H1 (cell line): ENCODE results near the gene LDB1. TPM values are rescaled to one million over a fixed set of nuclear protein-coding genes. Genes with fewer than 3 reads are reported as not detected.

Experiments
- CTCF ChIA-PET: fragments of 300-600 bp; sonication (Branson Sonifier 250); formaldehyde crosslinking; loops from one replicate; lab custom pipeline; 2021; ENCODE audit not compliant: partially characterized antibody; lab: Charles Lee
- POLR2A ChIA-PET: fragments of 300-600 bp; sonication (Branson Sonifier 250); formaldehyde crosslinking; loops from one replicate; lab custom pipeline; 2021; ENCODE audit warnings: inconsistent platforms; ENCODE audit not compliant: partially characterized antibody; lab: Charles Lee
- DNase-seq, 2 experiments: peaks; one replicate each; pipeline versions ENCODE4 v3.0.0 to v3.0.0-alpha.2; 2010 to 2022; ENCODE audit warnings: low spot score in 2 of 2, low read depth in 1 of 2, mixed read lengths in 1 of 2
- FAIRE-seq: peaks from 2 replicates; lab custom pipeline; 2011; peaks lifted over from hg19 to GRCh38; lab: Jason Lieb, UNC
- H2AFZ ChIP-seq: 2 replicates; pipeline ENCODE4 v1.8.1; 2012; ENCODE audit warnings: low read length, inconsistent platforms
- H2AK5ac ChIP-seq: 2 replicates; pipeline ENCODE4 v1.6.1; 2013; ENCODE audit warnings: low read depth, low read length
- H2BK120ac ChIP-seq: replicated peaks from 2 replicates; pipeline ENCODE3; 2013; ENCODE audit warnings: low read depth, low read length, inconsistent platforms
- H2BK12ac ChIP-seq: 2 replicates; pipeline ENCODE4 v1.6.1; 2013; ENCODE audit warnings: low read depth, low read length
- H2BK15ac ChIP-seq: 2 replicates; pipeline ENCODE4 v1.6.1; 2013; ENCODE audit warnings: low read length
- H2BK20ac ChIP-seq: 2 replicates; pipeline ENCODE4 v1.6.1; 2013; ENCODE audit warnings: low read length
- H2BK5ac ChIP-seq: 2 replicates; pipeline ENCODE4 v1.6.1; 2013; ENCODE audit warnings: low read depth, low read length
- H3K14ac ChIP-seq: 2 replicates; pipeline ENCODE4 v1.6.1; 2013; ENCODE audit warnings: inconsistent platforms; ENCODE audit not compliant: insufficient read length
- H3K18ac ChIP-seq: 2 replicates; pipeline ENCODE4 v1.6.1; 2013; ENCODE audit warnings: low read length; ENCODE audit errors: extremely low read depth
- H3K23ac ChIP-seq: 2 replicates; pipeline ENCODE4 v1.6.1; 2013; ENCODE audit warnings: inconsistent platforms; ENCODE audit not compliant: insufficient read length
- H3K23me2 ChIP-seq: 2 replicates; pipeline ENCODE4 v1.6.1; 2013; ENCODE audit warnings: low read depth, low read length
- H3K27ac ChIP-seq: 2 replicates; pipeline ENCODE4 v1.6.1; 2011; ENCODE audit warnings: low read depth, low read length, inconsistent platforms
- H3K27me3 ChIP-seq, 4 experiments: replicated peaks in 1 of 4; 1 replicate in 1 of 4; 2 replicates in 3 of 4; pipeline versions ENCODE4 v1.6.1 to v1.8.1; 2011 to 2013; ENCODE audit warnings: low read length in 3 of 4, mild to moderate bottlenecking in 3 of 4, inconsistent platforms in 2 of 4, mixed read lengths in 2 of 4, moderate library complexity in 1 of 4; ENCODE audit not compliant: control insufficient read depth in 3 of 4, insufficient read depth in 3 of 4; ENCODE audit errors: extremely low read depth in 1 of 4
- H3K36me3 ChIP-seq, 4 experiments: 2 replicates each; pipeline versions ENCODE4 v1.6.1 to v1.8.1; 2011 to 2013; ENCODE audit warnings: mild to moderate bottlenecking in 4 of 4, low read length in 3 of 4, moderate library complexity in 2 of 4, control low read depth in 1 of 4, inconsistent platforms in 1 of 4; ENCODE audit not compliant: insufficient read depth in 4 of 4, control insufficient read depth in 2 of 4
- H3K4ac ChIP-seq: replicated peaks from 2 replicates; pipeline ENCODE3; 2013; ENCODE audit warnings: low read length, low read depth, mixed read lengths, inconsistent platforms; ENCODE audit not compliant: insufficient read length
- H3K4me1 ChIP-seq, 4 experiments: replicated peaks in 1 of 4; 1 replicate in 1 of 4; 2 replicates in 3 of 4; pipeline versions ENCODE4 v1.6.1 to v1.8.1; 2011 to 2013; ENCODE audit warnings: low read length in 3 of 4, inconsistent platforms in 2 of 4, mixed read lengths in 1 of 4; ENCODE audit not compliant: insufficient read depth in 4 of 4, control insufficient read depth in 3 of 4
- H3K4me2 ChIP-seq, 2 experiments: 2 replicates each; pipeline versions ENCODE4 v1.6.1 to v1.8.1; 2011 to 2013; ENCODE audit warnings: low read depth in 2 of 2, low read length in 2 of 2, control low read depth in 1 of 2, inconsistent platforms in 1 of 2, mild to moderate bottlenecking in 1 of 2; ENCODE audit not compliant: insufficient read depth in 1 of 2
- H3K4me3 ChIP-seq, 4 experiments: fragments of 200-600, 300-600 bp in 1 of 4; sonication (generic), shearing (Covaris generic), sonication (Bioruptor Twin) in 1 of 4; 2 replicates each; pipeline versions ENCODE4 v1.5.1 to v1.8.1; 2011 to 2016; ENCODE audit warnings: low read length in 4 of 4, low read depth in 3 of 4, control low read depth in 2 of 4, inconsistent platforms in 2 of 4, mild to moderate bottlenecking in 2 of 4, mixed read lengths in 1 of 4, moderate library complexity in 1 of 4; ENCODE audit not compliant: insufficient read depth in 2 of 4; ENCODE audit errors: extremely low read depth in 1 of 4
- H3K56ac ChIP-seq: replicated peaks from 2 replicates; pipeline ENCODE3; 2013; ENCODE audit warnings: low read depth, mild to moderate bottlenecking, mixed read lengths, low read length, inconsistent platforms; ENCODE audit not compliant: insufficient read length
- H3K79me1 ChIP-seq: 2 replicates; pipeline ENCODE4 v1.6.1; 2013; ENCODE audit warnings: low read depth, low read length, control low read depth
- H3K79me2 ChIP-seq, 2 experiments: 2 replicates each; pipeline versions ENCODE4 v1.6.1 to v1.8.1; 2012 to 2013; ENCODE audit warnings: low read length in 2 of 2, mild to moderate bottlenecking in 2 of 2, inconsistent platforms in 1 of 2; ENCODE audit not compliant: insufficient read depth in 2 of 2, control insufficient read depth in 1 of 2
- H3K9ac ChIP-seq, 4 experiments: replicated peaks in 1 of 4; 1 replicate in 1 of 4; 2 replicates in 3 of 4; pipeline versions ENCODE4 v1.6.1 to v1.8.1; 2011 to 2013; ENCODE audit warnings: low read depth in 3 of 4, low read length in 3 of 4, control low read depth in 2 of 4, mild to moderate bottlenecking in 2 of 4, moderate library complexity in 2 of 4, inconsistent platforms in 1 of 4; ENCODE audit errors: extremely low read depth in 1 of 4
- H3K9me3 ChIP-seq, 2 experiments: 2 replicates each; pipeline versions ENCODE4 v1.6.1 to v1.8.1; 2012 to 2013; ENCODE audit warnings: mild to moderate bottlenecking in 2 of 2, moderate library complexity in 2 of 2, control low read depth in 1 of 2, inconsistent platforms in 1 of 2, low read depth in 1 of 2, low read length in 1 of 2, mixed read lengths in 1 of 2; ENCODE audit not compliant: insufficient read depth in 2 of 2
- H4K20me1 ChIP-seq, 2 experiments: replicated peaks in 1 of 2; 2 replicates each; pipeline versions ENCODE3 to v1.8.1; 2011 to 2013; ENCODE audit warnings: inconsistent platforms in 2 of 2, low read length in 2 of 2, mild to moderate bottlenecking in 1 of 2; ENCODE audit not compliant: insufficient read depth in 2 of 2, control insufficient read depth in 1 of 2
- H4K5ac ChIP-seq: 2 replicates; pipeline ENCODE4 v1.6.1; 2013; ENCODE audit warnings: low read length, low read depth, mixed read lengths, inconsistent platforms; ENCODE audit not compliant: insufficient read length
- H4K8ac ChIP-seq: 2 replicates; pipeline ENCODE4 v1.8.0; 2013; ENCODE audit warnings: mild to moderate bottlenecking, moderate library complexity, low read length, inconsistent platforms; ENCODE audit not compliant: insufficient read depth; ENCODE audit errors: extremely low read depth
- H4K91ac ChIP-seq: replicated peaks from 2 replicates; pipeline ENCODE3; 2013; ENCODE audit warnings: low read length, mixed read lengths, inconsistent platforms; ENCODE audit not compliant: insufficient read length
- BACH1 ChIP-seq: IDR thresholded peaks from 2 replicates; pipeline ENCODE4 v1.6.1; 2012; ENCODE audit warnings: low read length, improper control_type of control experiment
- CHD1 ChIP-seq: IDR thresholded peaks from 2 replicates; pipeline ENCODE4 v1.6.1; 2012; ENCODE audit warnings: low read depth, low read length, improper control_type of control experiment
- CREB1 ChIP-seq: IDR thresholded peaks from 2 replicates; pipeline ENCODE4 v1.6.1; 2012; ENCODE audit warnings: inconsistent platforms
- EGR1 ChIP-seq: IDR thresholded peaks from 2 replicates; pipeline ENCODE4 v1.6.1; 2011; ENCODE audit warnings: low read depth, low read length, borderline replicate concordance
- HDAC2 ChIP-seq, 2 experiments: fragments of 300-600 bp in 1 of 2; sonication (generic) in 1 of 2; IDR thresholded peaks; 2 replicates each; pipeline ENCODE4 v1.6.1; 2011 to 2012; ENCODE audit warnings: low read depth in 2 of 2, low read length in 2 of 2, mild to moderate bottlenecking in 2 of 2, moderate library complexity in 2 of 2, borderline replicate concordance in 1 of 2, inconsistent platforms in 1 of 2
- KDM1A ChIP-seq: fragments of 200-600, 300-600 bp; sonication (generic); IDR thresholded peaks from 2 replicates; pipeline ENCODE4 v1.7.1; 2016; ENCODE audit warnings: mild to moderate bottlenecking, low read length, borderline replicate concordance
- NRF1 ChIP-seq: IDR thresholded peaks from 2 replicates; pipeline ENCODE4 v1.6.1; 2011; ENCODE audit warnings: mild to moderate bottlenecking, low read depth, low read length, improper control_type of control experiment
- RBBP5 ChIP-seq: IDR thresholded peaks from 2 replicates; pipeline ENCODE4 v1.7.1; 2012; ENCODE audit warnings: low read depth, mild to moderate bottlenecking, inconsistent platforms, low read length, moderate library complexity, borderline replicate concordance
- SAP30 ChIP-seq: fragments of 300-600 bp; sonication (generic); IDR thresholded peaks from 2 replicates; pipeline ENCODE4 v1.7.1; 2012; ENCODE audit warnings: low read length, moderate library complexity, mild to moderate bottlenecking, inconsistent platforms; ENCODE audit not compliant: insufficient read depth, insufficient replicate concordance
- SRF ChIP-seq: IDR thresholded peaks from 2 replicates; pipeline ENCODE4 v1.6.1; 2011; ENCODE audit warnings: mild to moderate bottlenecking, low read depth, low read length, moderate library complexity
- polyA plus RNA-seq, 7 experiments: library from polyadenylated mRNA; depleted of rRNA in 3 of 7; stranded (reverse) in 5 of 7; unstranded in 2 of 7; fragments of >200 nt in 5 of 7; fragments of 200-250 nt in 2 of 7; gene quantifications; 1 replicate in 5 of 7; 2 replicates in 1 of 7; 4 replicates in 1 of 7; pipeline versions ENCODE4 v1.2.1 to v1.2.3, GENCODE V29; 2011 to 2013; ENCODE audit warnings: missing spikeins in 2 of 7, mixed read lengths in 2 of 7
- total RNA-seq: library from RNA; stranded (reverse); fragmentation: NEBNext Ultra II Directional; extraction: Animal tissue kit (Norgen Biotek cat#: 25700); gene quantifications from 2 replicates; pipeline ENCODE4 v1.2.1, GENCODE V29; 2021
- TF ChIP-seq, protein P1 (sequence below): IDR thresholded peaks from 2 replicates; pipeline ENCODE4 v1.6.1; 2011; ENCODE audit warnings: low read length, improper control_type of control experiment
- TF ChIP-seq, protein P2 (sequence below): IDR thresholded peaks from 2 replicates; pipeline ENCODE4 v1.6.1; 2011; ENCODE audit warnings: low read depth, mild to moderate bottlenecking, low read length; ENCODE audit not compliant: insufficient read depth

LDB1 gene
- total and polyA plus RNA-seq, 2 of the 8 experiments (the other 6 are each of a cell fraction or from before 2014, with no cell fraction given): 88.4 to 138 TPM

DNA sequence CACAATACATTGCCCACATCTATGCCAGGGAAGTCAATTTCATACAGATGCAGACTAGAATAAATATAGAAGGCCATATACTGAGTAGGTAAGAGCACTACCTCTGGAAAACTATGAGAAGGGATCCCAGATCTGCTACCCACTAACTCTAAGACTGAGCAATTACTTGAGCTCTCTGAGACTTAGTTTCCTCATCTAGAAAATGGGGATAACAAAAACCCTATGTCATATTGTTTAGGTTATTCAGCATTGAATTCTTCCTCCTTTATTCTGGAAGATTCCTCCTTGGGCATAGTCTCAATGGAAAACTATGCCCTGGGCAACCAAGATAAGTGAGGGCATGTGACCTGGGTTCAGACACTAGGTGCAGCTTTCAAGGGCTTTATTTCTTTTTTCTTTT is 60.2 kb downstream of the LDB1 start:
- Histone ChIP-seq H3K18ac (no peak overlapping the region), H2BK15ac (no peak overlapping the region), H4K91ac (no peak overlapping the region), H2BK20ac (no peak overlapping the region), H2BK5ac (no peak overlapping the region), H3K79me1 (no peaks in the 10 kb centered on the region), H3K9ac (no peak overlapping the region), H3K9me3 (no peaks in the 10 kb centered on the region), H4K5ac (no peak overlapping the region), H4K8ac (no peak overlapping the region), H3K27ac (no peak overlapping the region), H2BK120ac (no peak overlapping the region), H3K4ac (no peak overlapping the region), H3K4me2 (no peak overlapping the region), H2AK5ac (no peak overlapping the region), H3K14ac (no peak overlapping the region), H3K4me3 (no peak overlapping the region), H3K27me3 (peaks cover 0 to 3% (median 1%) of the 10 kb centered on the region in 4 experiments; a peak in 1 of 7 replicates), H3K79me2 (0 out of 4 replicates have a peak, but pooled peaks cover 0 to 3% of the 10 kb centered on the region in 2 experiments), H3K56ac (no peak overlapping the region), H3K23ac (no peak overlapping the region), H3K23me2 (peaks cover 4% of the 10 kb centered on the region; the same call in 1 of the 2 replicates), H4K20me1 (no peaks in the 10 kb centered on the region), H2BK12ac (no peak overlapping the region), H3K36me3 (no peaks in the 10 kb centered on the region), H3K4me1 (no peaks in the 10 kb centered on the region), H2AFZ (no peak overlapping the region)
- TF ChIP-seq KDM1A (no peak), BACH1 (no peak), NRF1 (no peak), HDAC2 (IDR thresholded peaks at IDR 0.05; ENCODE audit: borderline replicate concordance in 1 of 2, low read depth in 2 of 2, low read length in 2 of 2) (no peak), SRF (no peak), SAP30 (no peak), CREB1 (no peak), EGR1 (no peak), RBBP5 (no peak), CHD1 (no peak)
- TF ChIP-seq, protein P1, sequence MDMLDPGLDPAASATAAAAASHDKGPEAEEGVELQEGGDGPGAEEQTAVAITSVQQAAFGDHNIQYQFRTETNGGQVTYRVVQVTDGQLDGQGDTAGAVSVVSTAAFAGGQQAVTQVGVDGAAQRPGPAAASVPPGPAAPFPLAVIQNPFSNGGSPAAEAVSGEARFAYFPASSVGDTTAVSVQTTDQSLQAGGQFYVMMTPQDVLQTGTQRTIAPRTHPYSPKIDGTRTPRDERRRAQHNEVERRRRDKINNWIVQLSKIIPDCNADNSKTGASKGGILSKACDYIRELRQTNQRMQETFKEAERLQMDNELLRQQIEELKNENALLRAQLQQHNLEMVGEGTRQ: no peak
- TF ChIP-seq, protein P2, sequence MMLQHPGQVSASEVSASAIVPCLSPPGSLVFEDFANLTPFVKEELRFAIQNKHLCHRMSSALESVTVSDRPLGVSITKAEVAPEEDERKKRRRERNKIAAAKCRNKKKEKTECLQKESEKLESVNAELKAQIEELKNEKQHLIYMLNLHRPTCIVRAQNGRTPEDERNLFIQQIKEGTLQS: no peak
- CTCF ChIA-PET: interaction anchor here (1.2 to 8.8 kb wide), 6 partner anchors 8 to 220 kb away, joined by 3 to 76 read pairs (median 6); no protein-coding TSS in a partner anchor
- POLR2A ChIA-PET: no interaction called here
- no peak for DNase-seq
- FAIRE-seq: no peak
